ENCODE data around the gene OR8S1.
"Not testable (repeated sequence)": the region's sequence is repeated elsewhere in the genome, so short reads cannot be mapped to it uniquely, and the experiment has no call there.

The OR8S1 gene

DNA sequence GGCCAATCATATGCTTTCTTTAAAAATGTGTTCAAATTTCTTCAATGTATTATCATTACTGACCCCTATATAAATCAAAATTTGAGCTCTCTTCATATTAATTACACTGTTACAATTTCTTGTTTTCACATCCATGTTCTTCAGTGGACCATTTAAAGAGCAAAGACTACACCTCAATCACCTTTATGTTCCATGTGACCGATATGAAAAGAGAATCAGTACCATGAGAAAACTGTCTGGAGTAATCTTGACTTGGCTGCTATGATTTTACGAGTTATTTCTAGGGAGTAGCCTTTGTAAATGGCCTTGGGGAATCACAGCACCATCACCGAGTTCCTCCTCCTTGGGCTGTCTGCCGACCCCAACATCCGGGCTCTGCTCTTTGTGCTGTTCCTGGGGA, at the start of gene OR8S1:
Gene OR8S1, plus strand, starts transcription at position 301 of the 400 bp plus-strand sequence. Its CDS starts 0 bp downstream, at position 301.
- DNase-seq, result no peak

DNA sequence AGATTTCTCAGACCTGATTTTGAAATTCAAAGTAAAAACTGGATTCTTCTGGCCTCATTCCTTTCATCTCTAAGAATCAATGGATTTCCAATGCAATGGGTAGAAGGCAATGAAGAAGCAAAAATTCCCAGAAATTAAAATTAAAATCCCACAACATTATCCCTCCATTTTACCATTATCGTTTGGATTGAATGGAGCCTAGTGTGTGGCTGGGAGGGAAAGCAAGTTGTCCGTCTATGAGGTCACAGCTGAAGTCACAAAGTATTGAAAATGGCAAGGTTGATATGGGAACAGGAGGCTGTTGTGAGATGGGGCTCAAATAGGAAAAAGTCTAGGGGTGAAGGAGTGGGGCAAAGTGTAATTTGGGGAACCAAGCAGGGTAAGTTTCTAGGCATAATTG, 43.2 kb upstream of the OR8S1 start, which contains the start of gene C12orf54:
Gene C12orf54, plus strand, starts transcription at position 301 of the 400 bp plus-strand sequence. CDS start 799 bp downstream, outside the sequence.
- DNase-seq, result no peak

DNA sequence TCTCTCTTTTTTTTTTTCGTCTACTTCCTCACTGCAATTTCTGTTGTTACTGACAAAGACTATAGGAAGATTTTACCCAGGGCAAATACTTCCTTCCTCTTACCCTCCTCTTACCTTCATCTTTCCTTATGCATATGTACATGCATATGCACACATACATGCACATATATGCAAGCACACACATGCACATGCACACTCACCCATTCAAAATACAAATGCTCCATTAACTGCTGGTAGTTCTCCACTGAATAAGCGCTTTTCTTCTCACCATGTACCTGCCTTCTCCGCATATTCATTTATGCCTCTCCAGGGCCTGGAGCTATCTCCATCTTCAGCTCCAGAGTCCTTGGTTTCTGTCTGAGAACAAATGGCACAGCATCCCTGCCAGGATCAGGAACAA, 42.5 kb upstream of the OR8S1 start:
- DNase-seq, result no peak

DNA sequence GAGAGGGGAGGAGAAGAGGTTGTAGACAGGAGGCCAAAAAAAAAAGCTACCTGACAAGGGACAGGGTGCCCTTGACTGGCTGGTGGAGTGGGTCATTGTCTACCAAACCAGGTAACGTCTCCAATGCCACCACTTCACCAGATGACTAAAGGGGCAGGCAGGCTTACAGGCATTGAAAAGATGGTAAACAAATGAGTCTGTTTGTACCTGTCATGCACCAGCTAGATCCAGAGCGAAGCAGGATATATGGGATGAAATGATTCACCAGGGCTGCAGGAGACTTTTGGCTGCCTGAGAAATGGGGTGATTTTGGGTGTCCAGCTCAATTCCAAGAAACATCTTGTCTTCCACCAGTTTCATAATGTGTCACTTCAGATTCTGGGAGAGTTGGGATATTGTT, 39.2 kb upstream of the OR8S1 start:
- DNase-seq, result no peak

DNA sequence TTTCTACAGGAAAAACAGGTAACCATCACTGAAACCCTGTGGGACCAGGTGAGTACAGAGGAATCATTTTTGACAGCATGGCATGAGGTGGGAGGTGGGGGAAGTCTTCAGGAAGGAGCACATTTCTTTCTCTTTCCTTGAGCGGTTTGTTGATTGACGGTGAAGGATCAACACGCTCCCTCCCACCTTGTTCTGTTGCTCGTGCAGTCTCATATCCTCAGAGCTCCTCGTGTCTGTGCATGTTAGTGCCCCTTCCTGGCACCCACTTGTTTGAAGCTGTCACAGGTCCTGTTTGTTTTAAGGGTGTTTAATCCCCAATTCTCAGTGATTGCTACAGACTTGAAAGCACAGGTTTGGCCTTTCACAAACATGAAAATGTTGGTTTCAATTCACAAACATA, 38.8 kb upstream of the OR8S1 start:
- no peak for DNase-seq

DNA sequence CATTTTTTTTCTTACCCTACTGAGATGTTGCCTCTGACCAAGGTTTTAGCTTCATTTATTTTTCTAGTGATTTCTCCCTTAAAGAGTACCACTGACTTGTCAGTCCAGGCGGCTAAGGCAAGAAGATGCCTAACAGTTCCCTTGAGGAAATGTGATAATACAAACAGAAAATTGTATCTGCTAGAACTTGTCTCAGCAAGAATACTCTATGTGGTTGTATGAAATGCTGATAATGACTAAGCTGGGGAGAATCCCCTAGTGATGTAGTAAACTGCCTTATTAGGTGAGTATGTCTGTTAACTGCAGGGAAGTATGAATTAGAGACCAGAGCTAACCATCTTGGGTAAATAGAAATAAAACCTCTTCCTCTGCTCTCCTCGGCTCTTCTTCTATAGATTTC, 36.4 kb upstream of the OR8S1 start:
- DNase-seq, result peak; percentile 45

DNA sequence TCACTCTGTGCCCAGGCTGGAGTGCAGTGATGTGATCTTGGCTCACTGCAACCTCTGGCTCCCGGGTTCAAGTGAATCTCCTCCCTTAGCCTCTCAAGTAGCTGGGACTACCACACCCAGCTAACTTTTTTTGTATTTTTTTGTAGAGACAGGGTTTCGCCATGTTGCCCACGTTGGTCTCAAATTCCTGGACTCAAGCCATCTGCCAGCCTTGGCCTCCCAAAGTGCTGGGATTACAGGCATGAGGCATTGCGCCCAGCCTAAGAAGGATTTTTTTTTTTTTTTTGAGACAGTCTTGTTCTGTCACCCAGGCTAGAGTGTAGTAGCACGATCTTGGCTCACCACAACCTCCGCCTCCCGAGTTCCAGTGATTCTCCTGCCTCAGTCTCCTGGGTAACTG, 36.0 kb upstream of the OR8S1 start:
- not testable (repeated sequence) for DNase-seq

- DNase-seq, result not testable (repeated sequence)
Observed at GRCh38 chr12:48500281-48500680, 25.2 kb upstream of the OR8S1 start.

DNA sequence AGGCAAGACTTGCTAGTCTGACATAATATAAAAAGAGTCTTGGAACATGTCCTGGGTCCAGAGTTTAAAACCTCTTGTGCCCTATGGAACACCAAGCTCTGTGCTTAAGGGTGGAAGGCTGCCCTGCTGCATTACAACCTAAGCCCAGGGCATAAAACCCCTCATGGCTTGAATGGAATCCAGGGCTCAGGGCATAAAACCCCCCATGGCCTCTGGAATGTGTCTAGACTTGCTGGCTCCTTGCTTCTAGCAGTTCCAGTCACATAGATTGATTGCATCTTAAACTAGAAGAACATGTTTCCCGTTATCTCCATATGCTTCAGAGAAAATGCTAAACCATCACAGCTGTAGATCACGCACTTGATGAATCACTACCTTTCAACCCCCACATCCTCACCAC, 18.6 kb upstream of the OR8S1 start:
- DNase-seq, result not testable (repeated sequence)

- no peak for DNase-seq
Observed at GRCh38 chr12:48508987-48509386, 16.4 kb upstream of the OR8S1 start.

DNA sequence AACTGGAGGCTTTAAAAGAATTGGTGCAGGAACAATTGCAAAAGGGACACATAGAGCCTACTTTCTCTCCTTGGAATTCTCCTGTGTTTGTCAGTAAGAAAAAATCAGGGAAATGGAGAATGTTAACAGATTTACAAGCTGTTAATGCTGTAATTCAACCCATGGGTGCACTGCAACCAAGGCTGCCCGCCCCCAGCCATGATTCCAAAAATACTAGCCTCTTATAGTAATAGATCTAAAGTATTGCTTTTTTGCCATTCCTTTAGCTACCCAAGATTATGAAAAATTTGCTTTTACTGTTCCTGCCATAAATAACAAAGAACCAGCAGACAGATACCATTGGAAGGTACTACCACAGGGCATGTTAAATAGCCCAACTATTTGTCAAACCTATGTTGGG, 15.3 kb upstream of the OR8S1 start:
- no peak for DNase-seq

DNA sequence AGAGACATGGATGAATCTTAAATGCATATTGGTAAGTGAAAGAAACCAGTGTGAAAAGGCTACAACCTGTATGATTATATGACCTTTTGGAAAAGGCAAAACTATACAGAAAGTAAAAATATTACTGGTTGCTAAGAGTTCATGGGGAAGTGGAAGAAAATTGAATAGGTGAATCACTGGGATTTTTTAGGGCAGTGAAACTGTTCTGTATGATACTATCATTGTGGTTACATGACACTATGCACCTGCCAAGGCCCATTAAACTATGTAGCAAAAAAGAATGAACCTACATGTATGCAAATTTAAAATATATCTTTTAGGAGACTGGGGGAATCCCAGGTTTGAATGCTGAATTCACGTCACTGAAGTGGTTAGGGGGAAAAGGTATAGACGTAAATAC, 12.6 kb upstream of the OR8S1 start:
- DNase-seq, result no peak

DNA sequence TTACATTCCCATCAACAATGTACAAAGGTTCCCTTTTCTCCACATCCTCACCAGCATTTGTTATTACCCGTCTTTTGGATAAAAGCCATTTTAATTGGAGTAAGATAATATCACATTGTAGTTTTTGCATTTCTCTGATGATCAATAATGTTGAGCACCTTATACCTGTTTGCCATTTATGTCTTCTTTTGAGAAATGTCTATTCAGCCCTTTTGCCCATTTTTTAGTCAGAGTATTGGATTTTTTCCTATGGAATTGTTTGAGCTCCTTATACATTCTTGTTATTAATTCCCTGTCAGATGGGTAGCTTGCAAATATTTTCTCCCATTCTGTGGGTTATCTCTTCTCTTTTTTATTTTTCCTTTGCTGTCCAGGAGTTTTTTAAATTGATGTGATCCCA, 10.7 kb upstream of the OR8S1 start:
- no peak for DNase-seq

- not testable (repeated sequence) for DNase-seq
Observed at GRCh38 chr12:48520381-48520780, 5.1 kb upstream of the OR8S1 start.

DNA sequence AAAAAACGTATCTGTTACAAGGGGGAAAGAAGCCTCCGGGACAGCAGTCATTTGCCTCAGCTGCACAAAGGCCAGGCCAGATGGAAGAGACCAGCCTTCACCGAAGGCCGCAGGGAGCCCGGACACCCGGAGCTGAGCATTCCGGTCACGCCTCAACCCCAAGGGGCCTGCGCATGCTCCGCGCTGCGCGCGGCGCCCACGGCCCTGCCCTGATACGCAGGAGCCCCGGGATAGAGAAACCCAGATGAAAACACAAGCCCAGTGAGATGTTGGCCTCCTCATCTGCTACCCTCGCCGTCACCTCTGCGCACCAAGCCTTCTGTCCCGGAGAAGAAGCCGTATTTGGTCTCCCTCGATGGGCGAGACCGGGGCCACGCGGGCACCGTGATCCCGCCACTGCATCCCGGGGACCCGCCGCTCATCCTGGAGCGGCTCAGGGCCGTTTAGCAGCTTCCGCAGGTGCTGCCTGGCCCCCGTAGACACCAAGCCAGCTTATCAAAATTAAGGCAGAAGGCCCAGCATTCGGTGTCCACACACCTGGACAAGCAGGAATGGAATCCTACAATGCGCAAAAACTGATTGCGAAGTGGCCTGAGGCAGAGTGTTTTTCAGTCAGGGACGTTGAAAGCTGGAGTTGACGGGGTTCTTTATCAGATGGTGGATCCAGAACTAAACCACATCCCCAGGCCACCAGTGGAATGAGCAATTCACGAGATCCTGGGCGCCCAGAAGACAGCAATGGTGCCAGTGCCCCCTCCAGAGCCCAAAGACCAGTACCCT, 2.6 kb downstream of the OR8S1 start:
- DNase-seq, result no peak

DNA sequence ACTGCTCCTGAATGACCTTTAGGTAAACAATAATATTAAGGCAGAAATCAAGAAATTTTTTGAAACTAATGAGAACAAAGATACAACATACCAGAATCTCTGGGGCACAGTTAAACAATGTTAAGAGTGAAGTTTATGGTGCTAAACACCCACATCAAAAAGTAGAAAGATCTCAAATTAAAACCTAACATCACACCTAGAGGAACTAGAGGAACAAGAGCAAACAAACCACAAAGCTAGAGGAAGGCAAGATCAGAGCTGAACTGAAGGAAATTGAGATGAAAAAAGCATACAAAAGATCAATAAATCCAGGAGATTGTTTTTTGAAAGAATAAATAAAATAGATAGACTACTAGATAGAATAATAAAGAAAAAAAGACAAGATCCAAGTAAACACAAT, 7.2 kb downstream of the OR8S1 start:
- DNase-seq, result no peak

DNA sequence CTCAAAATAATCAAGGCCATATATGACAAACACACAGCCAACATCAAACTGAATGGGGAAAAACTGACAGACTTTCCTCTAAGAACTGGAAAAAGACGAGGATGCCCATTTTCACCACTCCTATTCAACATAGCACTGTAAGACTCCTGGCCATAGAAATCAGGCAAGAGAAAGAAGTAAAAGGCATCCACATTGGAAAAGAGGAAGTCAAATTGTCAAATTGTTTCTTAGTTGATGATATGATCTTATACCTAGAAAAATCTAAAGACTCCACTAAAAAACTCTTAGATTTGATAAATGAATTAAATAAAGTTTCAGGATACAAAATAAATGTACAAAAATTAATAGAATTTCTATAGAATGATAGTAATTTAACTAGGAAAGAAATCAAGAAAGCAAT, 11.2 kb downstream of the OR8S1 start:
- no peak for DNase-seq

DNA sequence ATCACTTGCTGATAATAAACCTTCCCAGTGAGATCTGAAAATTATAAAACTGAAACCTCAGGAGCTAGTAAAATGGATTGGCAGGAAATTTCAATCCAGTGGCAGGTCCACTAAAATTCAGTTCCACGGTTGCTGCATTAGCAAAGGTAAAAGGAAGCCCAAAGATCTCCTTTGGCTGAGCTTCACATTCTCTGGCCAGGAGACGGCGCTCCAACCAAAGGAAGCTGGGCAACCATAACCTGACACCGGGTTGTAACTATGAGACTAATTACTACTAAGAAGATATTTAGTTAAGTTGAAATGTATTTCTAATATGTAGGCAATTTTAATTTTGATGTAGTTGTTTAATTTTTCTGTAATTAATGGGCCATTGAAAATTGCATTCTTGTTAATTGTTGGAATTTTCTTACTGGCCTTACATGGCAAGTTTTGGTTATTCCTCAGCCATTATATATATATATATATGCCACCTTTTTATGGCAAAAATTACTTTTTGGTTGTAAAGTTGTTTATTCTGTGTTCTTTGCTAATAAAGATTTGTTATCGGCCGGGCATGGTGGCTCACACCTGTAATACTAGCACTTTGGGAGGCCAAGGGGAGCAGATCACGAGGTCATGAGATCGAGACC, 17.0 kb downstream of the OR8S1 start:
- peak; percentile 34 for DNase-seq

GRCh38 chr12:48545833-48546469, 20.5 kb downstream of the OR8S1 start:
- no peak for DNase-seq

- not testable (repeated sequence) for DNase-seq
Observed at GRCh38 chr12:48547012-48547411, 21.6 kb downstream of the OR8S1 start.

DNA sequence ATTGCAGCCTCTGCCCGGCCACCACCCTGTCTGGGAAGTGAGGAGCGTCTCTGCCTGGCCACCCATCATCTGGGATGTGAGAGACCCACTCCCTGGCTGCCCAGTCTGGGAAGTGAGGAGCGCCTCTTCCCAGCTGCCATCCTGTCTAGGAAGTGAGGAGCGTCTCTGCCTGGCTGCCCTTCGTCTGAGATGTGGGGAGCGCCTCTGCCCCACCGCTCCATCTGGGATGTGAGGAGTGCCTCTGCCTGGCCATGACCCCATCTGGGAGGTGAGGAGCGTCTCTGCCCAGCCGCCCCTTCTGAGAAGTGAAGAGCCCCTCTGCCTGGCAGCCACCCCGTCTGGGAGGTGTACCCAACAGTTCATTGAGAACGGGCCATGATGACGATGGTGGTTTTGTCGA, 26.2 kb downstream of the OR8S1 start:
- DNase-seq, result not testable (repeated sequence)

DNA sequence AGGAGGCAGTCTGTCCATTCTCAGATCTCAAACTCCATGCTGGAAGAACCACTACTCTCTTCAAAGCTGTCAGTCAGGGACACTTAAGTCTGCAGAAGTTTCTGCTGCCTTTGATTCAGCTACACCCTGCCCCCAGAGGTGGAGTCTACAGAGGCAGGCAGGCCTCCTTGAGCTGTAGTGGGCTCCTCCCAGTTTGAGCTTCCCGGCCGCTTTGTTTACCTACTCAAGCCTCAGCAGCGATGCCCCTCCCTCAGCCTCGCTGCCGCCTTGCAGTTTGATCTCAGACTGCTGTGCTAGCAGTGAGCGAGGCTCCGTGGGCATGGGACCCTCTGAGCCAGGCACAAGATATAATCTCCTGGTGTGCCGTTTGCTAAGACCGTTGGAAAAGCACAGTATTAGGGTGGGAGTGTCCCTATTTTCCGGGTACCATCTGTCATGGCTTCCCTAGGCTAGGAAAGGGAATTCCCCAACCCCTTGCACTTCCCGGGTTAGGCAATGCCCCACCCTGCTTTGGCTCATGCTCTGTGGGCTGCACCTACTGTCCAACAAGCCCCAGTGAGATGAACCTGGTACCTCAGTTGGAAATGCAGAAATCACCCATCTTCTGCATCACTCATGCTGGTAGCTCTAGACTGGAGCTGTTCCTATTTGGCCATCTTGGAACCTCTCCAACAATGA, 28.4 kb downstream of the OR8S1 start:
- not testable (repeated sequence) for DNase-seq

DNA sequence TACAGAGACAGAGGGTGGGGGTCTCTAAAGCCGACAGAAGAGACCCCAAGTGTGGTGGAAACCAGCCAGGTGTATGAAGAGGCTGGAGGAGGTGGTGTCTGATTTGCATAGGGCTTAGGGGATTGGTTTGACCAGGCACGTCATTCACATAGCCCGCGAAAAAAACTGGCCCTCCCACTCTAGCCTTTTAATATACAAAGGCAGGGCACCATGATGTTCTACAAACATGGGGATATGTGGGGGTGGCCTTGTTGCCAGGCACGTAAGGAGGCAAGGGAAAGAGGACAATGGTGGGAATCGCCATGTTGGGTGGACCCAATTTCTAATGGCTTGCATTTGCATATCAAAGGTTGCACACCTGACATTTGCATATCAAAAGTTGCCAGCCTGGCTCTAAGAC, 31.2 kb downstream of the OR8S1 start:
- DNase-seq, result no peak

All from kidney glomerular epithelial cell (primary cell).